ENCODE measurements around the gene LMF1.
"Not testable (repeated sequence)": the region's sequence is repeated elsewhere in the genome, so short reads cannot be mapped to it uniquely, and the experiment has no call there.

The LMF1 gene

GRCh38 chr16:847151-847550 is 123.6 kb downstream of the LMF1 start:
- no peak for DNase-seq (ENCODE audit: low read depth)

- DNase-seq (ENCODE audit: low read depth): no peak
Measured at GRCh38 chr16:845351-845745, 125.4 kb downstream of the LMF1 start.

GRCh38 chr16:844638-845350 is 126.0 kb downstream of the LMF1 start:
- DNase-seq (ENCODE audit: low read depth): no peak

DNA sequence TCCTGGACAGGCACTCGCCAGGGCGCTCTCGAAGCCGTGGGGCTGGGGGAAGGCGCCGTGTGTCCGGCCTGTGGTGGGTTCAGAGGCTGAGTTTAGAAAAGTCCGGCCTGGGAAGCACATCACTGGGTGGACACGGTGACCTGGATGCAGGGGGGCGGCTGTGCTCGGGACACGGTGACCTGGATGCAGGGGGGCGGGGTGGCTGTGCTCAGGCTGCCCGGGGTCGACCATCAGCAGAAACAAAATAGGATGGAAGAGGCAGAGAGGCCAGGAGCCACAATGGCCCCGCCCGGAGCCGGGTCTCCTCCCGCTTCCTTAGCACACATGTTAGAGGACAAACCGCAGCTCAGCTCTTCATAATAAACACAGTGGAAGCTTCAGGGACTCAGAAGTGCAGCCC is 127.0 kb downstream of the LMF1 start:
- DNase-seq (ENCODE audit: low read depth): no peak

GRCh38 chr16:842711-843560 is 127.8 kb downstream of the LMF1 start:
- no peak for DNase-seq (ENCODE audit: low read depth)

DNA sequence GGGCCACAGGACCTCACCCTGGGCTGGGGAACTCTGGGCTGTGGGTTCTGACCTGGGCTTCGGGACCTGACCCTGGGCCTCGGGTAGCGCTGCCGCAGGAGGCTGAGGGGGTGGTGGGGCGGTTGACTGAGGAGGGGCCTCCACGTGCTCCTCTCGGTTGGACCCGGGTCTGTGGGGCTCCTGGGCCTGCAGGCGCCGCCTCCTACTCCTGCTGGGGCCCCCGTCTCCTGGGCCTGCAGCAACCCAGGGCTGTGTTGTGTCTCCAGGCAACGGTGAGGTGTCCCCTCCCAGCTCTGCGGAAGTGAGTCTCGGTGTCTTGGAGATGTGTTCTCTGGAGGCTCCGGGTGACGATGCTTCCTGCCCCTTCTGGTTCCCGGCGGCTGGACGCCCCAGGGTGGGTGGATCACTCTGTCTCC is 128.7 kb downstream of the LMF1 start:
- DNase-seq (ENCODE audit: low read depth): no peak

DNA sequence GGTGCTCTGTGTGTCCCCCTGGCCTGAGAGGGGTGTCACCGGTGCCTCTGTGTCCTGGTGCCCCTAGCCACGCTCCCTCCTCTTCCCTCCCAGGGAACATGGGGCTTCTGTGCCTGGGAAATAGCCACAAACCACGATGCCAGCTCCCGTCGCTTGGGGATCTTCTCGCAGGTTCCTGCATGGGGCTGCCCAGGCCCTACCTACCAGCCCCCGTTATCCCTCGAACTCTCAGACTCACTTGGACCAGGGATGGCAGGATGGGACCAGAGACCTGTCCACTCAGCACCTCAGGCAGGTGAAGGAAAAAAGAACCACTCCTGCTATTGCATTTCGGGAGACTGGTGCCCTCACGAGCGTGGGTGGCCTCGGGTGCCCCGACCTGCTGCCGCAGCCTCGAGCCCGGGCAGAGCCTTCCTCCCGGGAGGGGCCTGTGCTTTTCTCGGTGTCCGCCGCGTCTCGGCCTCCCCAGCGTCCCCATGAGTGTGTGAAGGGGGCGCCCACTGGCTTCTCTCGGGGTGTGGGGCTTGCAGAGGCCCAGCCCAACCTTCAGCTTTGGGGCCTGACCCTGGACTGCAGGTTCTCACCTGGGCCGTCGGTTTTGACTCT is 129.2 kb downstream of the LMF1 start:
- no peak for DNase-seq (ENCODE audit: low read depth)

DNA sequence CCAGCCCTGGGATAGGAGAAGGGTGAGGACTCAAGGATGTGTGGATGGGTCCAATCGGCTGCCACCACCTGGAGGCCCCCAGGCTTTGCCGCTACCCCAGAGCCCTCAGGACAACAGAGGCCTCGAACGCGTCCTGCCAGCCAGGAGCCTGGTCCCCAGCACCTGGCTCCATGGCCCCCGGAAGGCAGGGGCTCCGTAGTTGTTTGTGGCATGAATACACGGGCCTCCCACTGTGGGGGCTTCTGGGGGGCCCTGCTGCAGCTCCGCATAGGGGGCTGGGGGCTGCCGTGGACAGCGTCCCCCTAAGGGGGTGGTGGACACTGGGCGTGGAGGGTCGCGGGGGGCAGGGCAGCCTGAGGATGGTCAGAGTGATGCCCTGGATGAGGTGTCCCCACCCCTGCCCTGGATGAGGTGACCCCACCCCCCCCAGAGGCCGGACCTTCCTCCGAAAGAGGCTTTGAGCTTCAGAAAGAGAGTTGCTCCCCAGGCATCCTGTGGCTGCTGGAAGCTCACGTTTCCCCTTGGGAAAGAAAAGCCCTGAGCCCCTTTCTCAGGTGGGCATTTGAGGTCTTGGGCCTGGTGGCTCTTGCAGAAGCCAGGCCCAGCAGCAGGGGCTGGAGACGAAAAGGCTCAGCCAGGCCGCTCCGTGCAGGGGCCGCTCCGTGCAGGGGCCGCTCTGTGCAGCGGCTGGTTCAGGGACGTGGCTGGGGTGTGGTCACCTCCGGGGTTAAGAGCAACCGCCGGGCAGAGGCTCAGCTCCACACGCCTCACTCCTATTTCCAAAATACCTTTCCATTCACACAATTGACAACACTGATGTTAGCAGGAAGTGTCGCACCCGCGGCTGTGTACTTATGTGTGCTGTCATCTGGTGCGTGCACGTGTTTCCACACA is 130.0 kb downstream of the LMF1 start:
- no peak for DNase-seq (ENCODE audit: low read depth)

DNA sequence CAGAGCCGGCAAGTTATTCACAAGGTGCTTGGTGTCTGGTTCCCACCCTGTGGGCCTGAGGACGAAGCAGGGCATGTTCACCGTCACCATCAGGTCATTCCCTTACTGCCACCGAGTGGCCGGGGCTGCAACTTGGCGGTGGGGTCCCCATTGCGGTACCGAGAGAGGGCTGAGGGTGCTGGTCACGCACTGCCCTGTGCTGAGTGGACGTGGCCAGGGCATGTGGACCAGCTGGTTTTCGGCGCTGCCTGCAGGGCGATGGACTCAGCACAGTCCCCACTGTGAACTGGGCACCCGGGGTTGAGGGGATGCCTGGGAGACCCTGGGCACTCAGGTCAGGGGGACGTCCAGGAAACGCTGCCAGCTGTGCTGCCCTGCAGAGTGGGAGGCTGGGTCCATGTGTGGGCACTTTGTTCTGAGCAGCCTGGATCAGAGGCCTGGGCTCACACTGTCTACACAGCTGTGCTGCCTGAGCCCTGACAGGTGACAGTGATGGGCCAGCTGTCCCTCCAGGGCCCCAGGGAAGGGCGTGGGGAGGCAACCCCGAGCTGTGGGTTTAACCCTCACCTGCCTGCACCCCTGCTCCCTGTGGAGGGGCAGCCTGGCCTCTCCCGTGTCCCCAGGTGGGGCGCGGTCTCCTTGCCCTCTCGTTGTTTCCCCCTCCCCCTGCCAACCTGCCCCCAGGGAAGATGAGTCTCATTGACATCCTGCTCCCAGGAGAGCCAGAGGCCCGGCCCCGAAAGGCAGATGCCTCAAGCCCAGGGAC is 131.0 kb downstream of the LMF1 start:
- DNase-seq (ENCODE audit: low read depth): no peak

GRCh38 chr16:838741-839140 is 132.0 kb downstream of the LMF1 start:
- no peak for DNase-seq (ENCODE audit: low read depth)

DNA sequence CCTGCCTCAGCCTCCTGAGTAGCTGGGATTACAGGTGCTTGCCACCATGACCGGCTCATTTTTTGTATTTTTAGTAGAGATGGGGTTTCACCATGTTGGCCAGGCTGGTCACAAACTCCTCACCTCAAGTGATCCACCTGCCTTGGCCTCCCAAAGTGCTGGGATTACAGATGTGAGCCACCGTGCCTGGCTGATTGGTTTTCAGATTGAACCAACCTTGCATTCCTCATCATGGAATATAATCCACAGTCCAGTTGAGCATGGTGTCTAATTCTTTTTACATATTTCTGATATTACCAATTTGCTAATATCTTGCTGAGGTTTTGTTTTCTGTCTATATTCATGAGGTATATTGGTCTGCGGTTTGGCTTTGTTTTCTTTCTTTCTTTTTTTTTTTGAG is 134.0 kb downstream of the LMF1 start:
- not testable (repeated sequence) for DNase-seq (ENCODE audit: low read depth)

DNA sequence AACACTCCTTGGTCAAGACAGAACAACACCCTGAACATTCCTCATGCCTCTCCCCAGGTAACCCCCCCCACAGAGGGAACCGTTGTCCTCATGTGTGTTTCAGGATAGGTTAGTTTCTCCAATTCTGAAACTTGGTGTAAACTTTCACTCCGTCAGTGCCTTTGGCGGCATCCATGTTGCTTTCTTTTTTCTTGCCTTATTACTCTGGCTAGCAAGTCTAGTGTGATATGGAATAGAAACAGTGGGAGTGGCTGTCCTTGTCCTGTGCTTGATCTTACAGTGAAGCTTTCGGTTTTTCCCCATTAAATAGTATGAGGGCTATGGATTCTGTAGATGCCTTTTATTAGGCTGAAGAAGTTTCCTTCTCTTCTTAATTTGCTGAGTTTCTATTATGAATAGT is 134.6 kb downstream of the LMF1 start:
- no peak for DNase-seq (ENCODE audit: low read depth)

DNA sequence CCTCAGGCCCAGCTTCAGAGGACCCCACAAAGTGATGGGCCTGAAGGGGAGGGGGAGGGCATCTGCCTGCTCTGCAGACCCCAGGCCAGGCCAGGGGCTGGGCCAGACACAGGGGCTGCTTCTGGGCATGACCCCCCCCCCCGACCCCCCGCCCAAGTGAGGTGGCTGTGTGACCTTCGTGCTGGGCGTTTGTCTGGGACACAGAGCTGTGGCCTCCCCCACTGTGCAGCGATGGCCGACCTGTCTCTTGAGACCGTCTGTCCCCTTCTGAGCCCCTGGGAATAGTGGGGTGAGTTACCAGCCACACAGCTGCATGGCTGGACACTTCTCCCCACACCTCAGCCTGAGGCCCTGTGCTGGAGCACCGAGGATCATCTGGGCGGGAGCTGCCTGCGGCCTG is 135.4 kb downstream of the LMF1 start:
- no peak for DNase-seq (ENCODE audit: low read depth)

- DNase-seq (ENCODE audit: low read depth): no peak
Measured at GRCh38 chr16:833411-833810, 137.4 kb downstream of the LMF1 start.

- DNase-seq (ENCODE audit: low read depth): no peak
Measured at GRCh38 chr16:832652-833336, 138.0 kb downstream of the LMF1 start.

DNA sequence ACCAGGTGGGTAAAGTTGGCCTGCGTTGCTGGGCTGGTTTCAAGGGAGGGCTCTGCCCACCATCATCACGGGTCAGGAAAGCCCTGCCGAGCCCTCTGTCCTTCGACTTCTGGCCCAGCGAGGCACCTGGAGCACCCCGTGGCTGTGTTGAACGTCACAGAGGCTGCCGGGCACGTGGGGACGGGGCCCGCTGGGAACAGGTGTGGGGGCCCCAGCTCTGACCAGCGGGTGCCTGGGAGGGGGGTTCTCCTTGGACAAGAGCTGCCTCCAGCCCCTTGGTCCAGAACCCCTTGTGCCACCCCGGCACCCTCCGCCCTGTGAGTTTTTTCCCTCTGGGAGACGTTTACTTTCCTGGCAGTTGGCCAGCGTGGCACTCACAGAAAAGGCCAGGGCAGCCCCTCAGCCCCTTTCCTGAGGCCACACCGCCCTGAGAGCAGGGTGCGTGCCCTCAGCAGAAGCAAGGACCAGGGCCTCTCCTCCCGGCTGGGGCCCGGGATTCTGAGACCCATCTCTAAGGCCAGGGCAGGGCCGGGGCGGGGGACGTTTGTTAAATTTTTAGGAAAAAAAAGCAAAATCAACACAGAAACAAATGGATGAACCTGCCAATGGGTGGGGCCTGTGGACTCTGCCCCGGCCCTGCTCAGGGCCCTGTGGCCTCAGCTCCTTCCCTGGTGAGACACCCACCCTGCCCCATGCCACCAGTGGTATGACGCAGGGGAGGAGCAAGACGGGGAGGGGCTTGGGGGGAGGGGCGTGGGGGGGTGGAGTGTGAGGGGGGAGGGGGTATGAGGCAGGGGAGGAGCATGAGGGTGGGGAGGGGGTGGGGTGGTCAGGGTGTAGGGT is 139.0 kb downstream of the LMF1 start:
- DNase-seq (ENCODE audit: low read depth): no peak

DNA sequence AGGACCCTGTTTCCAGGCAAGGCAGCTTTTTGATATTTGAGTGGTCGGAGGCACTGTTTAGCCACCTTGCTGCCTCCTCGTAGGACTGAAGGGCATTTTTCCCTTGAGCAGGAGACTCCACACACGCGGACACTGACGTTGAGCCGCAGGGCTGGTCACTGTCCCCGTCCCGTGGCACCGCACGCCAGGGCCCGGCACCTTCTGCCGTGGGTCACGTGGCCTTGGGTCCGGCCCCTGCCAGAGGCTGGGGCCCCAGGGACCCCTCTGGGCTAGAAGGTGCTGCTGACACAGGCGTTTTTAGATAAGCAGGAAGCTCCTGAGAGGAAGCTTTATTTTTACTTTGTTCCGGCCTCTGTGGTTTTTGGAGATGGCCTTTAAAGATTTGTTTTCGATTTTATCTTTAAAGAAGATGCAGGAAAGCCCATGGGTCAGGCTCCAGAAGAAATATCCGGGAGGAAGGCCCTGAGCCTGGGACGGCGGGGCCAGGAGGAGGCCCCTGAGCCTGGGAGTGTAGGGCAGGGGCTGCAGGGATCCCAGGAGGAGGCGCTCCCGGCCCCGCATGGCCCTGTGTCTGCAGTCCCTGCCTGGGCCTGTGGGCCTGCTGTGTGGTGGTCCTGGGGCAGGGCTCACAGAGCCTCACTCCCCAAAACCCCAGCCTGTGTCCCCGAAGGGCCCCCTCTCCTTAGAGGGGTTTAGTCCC is 139.8 kb downstream of the LMF1 start:
- no peak for DNase-seq (ENCODE audit: low read depth)

- no peak for DNase-seq (ENCODE audit: low read depth)
Measured at GRCh38 chr16:830107-830870, 140.5 kb downstream of the LMF1 start.
